Activated CD4-positive, CD25-positive, alpha-beta regulatory T cell treated with anti-CD3 and anti-CD28 coated beads, Interleukin-2, amount 50 U/mL, for 24 hours (primary cell): Measurements from ENCODE around the gene UQCR11.

Source experiments
- ATAC-seq, 2 donors: fragments of 150-1000 bp; cut with Tn5 transposase; one replicate each; pipeline ENCODE4 v1.10.0; 2021; ENCODE audit warnings: mild to moderate bottlenecking in 1 of 2, moderate library complexity in 1 of 2

The UQCR11 gene

DNA sequence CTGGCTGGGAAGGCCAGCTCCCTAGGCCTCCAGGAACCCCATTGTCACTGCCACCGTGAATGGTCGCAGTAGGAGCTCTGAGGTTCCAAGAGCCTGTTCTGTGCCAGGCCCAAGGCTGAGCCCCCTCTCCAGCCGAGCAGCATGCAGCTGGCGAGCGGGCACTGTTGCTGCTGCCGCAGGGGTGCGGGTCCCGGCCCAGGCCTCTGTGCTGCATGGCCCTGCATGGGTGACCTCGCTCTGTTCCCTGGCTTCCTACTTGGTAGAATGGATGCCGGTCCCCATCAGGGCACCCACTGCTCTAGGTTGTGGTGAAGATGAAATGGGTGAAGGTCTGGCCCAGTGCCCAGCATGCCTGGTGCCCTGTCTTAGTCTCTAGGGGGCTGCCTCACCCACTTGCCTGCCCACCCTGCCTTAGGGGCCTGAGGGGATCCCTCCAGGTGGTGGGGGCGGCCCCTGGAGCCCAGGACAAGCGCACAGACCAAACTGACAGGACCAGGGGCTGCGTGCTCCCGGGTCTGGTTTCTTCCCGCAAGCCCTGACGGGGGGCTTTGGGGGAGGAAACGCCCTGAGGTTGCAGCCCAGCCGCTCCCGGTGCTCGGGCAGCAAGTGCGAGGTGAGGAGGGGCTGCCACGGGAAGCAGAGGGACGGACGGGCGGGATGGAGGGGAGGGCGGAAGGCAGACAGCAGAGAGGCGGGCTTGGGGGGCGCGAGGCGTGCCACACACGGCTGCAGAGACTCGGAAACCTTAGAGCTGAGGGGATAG lies 8.7 kb upstream of the UQCR11 start:
- ATAC-seq = no peak

GRCh38 chr19:1613146-1613545 lies 7.9 kb upstream of the UQCR11 start:
- no peak for ATAC-seq

DNA sequence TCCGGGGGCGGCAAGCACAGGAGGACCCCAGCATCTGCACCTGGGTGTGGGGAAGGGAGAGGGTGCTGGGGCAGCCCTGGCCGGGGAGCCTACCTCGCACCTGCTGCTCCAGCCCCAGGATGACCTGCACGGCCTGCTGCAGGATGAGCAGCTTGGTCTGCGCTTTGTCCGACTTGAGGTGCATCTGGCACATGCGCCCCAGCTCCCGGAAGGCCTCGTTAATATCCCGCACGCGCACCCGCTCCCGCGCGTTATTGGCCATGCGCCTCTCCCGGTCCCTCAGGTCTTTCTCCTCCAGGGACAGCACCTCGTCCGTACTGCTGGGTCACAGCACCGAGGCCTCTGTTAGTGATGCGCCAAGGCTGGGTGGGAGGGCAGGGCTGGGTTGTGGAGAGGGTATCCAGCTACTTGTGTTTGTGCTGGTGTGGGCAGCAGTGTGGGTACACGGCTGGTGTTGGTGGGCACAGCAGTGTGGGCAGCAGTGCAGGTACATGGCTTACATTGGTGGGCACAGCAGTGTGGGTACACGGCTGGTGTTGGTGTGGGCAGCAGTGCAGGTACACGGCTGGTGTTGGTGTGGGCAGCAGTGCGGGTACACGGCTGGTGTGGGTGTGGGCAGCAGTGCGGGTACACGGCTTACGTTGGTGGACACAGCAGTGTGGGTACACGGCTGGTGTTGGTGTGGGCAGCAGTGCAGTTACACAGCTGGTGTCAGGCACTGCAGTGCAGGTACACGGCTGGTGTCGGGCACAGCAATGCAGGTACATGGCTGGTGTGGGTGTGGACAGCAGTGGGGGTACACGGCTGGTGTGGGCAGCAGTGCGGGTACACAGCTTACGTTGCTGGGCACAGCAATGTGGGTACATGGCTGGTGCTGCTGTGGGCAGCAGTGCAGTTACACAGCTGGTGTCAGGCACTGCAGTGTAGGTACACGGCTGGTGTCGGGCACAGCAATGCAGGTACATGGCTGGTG lies 7.1 kb upstream of the UQCR11 start:
- ATAC-seq = no peak

DNA sequence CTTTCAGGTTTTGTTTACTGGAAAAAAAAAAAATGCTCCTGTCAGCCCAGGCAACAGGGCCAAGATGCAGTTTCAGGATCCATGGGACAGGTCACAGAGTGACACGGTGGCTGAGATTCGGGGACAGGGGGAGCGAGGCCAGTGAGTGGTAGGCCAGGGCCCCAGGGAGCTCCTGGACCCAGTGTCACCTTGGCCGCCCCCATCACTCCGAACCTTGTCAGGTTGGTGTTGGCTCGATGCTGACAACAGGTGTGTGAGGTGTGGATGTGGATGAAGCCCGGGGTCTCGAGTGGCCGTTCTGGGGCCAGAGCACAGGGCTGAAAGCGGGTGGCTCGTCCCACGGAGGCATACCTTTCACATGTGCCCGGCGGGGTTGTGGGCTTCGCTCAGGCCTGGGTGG lies 6.1 kb upstream of the UQCR11 start:
- no peak for ATAC-seq

- ATAC-seq = no peak
These were observed 5.3 kb upstream of the UQCR11 start for GRCh38 chr19:1610579-1610978.

GRCh38 chr19:1609680-1610474 lies 4.6 kb upstream of the UQCR11 start:
- no peak for ATAC-seq

- ATAC-seq = no peak
These were observed 3.8 kb upstream of the UQCR11 start for GRCh38 chr19:1609103-1609396.

DNA sequence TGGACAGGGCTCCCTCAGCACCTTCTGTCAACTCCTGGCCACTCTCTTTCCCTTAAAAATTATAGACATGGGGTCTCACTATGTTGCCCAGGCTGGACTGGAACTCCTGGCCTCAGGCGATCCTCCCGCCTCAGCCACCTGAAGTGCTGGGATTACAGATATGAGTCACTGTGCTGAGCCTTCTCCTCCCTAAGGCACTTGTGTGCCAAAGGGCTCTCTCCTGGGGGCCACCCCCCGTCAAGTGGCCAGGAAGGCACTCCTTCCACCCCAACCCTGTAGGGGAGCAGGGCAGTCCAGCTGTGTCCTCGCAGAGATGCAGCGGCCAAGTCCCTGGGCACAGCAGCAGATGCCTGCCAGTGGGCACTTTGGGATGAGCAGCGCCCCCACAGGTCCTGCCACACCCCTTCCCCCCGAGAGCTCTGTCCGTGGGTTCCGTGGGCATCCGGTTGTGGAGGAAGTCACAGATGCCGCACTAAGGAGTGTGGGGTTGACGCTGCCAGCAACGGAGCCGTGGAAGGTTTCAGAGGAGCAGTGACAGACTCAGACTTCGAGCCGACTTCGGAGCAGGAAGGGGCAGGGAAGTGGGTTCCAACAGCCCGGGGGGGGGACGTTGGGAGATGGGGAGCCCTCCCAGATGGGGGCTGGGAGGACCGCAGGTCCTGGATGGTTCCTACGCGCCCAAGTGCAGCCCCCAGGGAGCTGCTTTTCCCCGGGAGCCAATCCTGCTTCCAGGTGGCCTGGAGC lies 3.3 kb upstream of the UQCR11 start:
- no peak for ATAC-seq

- no peak for ATAC-seq
These were observed 933 bp upstream of the UQCR11 start for GRCh38 chr19:1606138-1606651.

DNA sequence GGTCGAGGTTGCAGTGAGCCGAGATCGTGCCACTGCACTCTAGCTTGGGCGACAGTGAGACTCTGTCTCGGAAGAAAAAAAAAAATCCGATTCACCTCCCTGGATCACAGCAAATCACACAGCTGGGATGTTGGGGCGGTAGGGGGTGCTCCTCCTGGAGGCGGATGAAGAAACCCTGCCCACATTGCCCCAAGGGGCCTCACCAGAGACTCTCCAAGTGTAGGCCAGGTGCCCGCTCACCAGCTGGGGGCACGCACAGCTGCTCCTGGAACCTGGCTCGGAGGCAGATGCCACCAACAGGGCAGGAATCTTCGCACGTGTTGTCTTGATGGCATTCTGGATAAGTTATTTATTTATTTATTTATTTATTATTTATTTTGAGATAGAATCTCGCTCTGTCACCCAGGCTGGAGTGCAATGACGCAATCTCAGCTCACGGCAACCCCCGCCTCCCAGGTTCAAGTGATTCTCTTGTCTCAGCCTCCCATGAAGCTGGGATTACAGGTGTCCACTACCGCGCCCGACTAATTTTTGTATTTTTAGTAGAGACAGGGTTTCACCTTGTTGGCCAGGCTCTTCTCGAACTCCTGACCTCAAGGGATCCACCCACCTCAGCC lies 3.1 kb downstream of the UQCR11 start:
- no peak for ATAC-seq

GRCh38 chr19:1601613-1602064 lies 3.6 kb downstream of the UQCR11 start:
- ATAC-seq = no peak

DNA sequence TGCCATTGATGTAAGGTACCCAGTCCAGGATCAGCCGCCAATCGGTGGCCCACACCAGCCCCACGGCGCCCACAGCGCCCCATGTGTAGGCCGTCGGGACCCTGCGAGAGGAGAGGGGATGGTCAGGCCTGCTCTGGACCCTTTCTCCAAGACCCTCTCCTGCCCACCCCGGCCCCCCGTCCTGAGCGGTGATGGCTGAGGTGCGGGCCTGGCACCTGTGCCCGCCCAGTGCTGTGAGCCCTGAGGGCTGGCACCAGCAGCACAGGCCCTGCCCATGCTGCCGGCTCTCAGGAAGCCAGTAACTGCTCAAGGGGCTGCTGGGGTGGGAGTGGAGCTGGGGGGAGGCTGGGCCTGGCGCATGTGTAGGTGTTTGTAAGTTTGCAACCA lies 5.8 kb downstream of the UQCR11 start:
- ATAC-seq = no peak

DNA sequence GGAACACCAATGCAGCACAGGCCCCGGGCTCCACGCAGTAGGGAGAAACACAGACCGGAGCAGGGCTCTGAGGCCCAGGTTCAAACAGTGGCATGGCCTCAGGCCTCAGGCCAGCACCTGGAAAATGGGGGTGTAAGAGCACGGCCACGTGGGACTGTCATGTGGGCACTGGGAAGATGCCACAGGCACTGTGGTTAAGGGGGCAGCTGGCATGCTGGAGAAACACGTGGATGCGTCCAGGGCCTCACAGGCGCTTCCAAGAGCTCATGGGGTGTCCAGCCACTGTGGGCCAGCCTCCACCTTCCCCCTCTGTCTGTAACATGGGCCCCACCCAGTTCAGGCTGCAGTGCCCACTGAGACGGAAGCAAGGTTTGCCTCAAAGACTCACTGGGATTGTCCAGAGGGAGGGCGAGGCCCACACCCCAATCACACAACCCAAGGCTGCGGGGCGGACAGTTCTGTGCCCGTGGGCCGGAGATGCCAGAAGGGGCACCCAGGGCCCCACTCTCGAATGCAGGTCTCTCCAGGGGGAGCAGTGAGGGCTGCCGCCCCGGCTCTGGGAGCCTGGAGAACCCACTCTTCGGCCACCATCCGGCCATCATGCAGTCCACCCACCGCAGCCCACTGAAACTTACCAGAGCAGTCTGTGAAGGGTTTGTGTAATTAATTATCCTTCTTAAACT lies 6.3 kb downstream of the UQCR11 start:
- ATAC-seq = no peak

DNA sequence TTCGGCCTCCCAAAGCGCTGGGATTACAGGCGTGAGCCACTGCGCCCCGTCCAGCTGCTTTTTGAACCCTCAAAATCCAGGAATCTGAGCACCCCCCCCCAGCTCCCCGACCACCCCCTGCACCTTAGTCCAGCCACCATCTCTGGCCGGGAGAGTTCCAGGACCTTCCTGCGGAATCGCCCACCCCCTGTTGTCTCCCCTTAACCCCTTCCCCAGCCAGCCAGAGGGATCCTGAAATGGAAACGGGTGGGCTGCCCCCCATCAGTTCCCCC lies 11.8 kb downstream of the UQCR11 start:
- no peak for ATAC-seq

DNA sequence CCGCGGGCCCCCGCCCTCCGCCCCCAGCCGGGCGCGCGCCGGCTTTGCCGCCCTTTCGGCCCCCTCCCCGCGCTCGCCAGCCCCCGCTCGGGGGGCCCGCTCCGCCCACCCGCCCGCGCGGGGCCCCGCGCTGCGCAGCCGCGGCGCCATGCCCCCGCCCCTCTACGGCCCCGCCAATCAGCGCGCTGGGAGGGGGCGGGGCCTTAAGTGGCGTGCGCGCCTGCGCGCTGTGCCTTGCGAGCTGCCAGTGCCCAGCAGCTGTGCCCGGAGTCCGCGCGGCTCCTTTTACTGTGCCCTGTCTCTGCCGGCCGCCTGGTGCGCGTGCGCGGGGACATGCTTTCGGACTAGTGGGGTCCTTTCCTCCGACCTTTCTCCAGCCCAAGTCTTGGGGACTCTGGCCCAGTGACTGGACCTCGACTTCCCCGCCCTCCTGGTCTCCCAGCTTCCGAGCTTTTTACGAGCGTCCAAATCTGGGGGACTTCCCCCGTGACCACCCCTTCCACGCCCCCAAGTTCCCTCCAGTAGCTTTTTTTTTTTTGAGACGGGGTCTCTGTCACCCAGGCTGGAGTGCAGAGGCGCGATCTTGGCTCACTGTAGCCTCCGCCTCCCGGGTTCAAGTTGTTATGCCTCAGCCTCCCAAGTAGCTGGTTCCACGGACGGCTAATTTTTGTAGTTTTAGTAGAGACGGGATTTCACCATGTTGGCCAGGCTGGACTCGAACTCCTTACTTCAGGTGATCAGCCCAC lies 12.3 kb downstream of the UQCR11 start, which contains the start of gene MBD3:
MBD3 (minus strand) TSS at position 111 of the 746 bp plus-strand sequence. CDS start 234 bp downstream, outside the sequence.
- ATAC-seq = peak; percentile 72

- peak; percentile 85 to 87 for ATAC-seq
These were observed 13.1 kb downstream of the UQCR11 start for GRCh38 chr19:1592024-1592754.

GRCh38 chr19:1591421-1592023 lies 13.7 kb downstream of the UQCR11 start:
- ATAC-seq = peak in 1 of 2 donors; percentile 5

DNA sequence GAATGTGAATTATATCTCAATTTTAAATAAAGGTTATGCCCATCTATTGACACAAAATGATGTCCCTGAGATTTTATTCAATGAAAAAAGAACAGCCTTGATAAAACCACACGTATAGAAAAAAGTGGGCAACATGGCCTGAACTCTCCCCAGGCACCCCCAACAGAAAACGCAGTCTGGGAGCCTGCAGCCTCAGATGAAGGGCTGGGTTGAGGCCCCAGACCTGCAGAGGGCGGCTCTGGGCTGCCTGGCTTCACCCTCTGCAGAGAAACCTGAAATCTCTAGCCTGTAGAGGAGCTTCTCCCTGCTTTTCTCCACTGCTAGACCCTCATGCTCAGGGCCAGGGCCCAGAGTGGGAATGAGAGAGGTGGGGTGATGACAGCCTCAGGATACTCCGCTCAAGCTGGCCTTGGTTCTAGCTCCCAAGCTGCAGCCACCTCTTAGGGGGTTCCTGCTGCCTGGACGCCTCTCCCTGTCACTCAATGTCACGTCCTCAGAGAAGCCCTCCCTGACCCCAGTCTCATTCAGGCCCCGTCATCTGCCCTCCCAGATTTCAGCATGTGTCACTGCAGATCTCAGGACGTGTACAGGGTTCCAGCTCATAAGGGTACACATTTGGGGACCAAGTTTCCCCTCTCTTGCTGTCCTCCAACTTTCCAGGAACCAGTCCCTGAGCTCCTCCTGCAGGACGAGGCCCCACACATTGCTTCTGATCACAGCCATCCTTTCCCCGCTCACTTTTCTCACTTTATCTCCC lies 14.4 kb downstream of the UQCR11 start:
- peak in 1 of 2 donors; percentile 17 for ATAC-seq
